B cell (primary cell): ENCODE measurements around the gene ZNF25.

ENCODE experiments used
- CTCF ChIP-seq: fragments of 200-600 bp; IDR thresholded peaks from one replicate; pipeline ENCODE4 v1.8.0; 2022; ENCODE audit warnings: antibody characterized with exemption, mild to moderate bottlenecking
- EZH2 ChIP-seq: IDR thresholded peaks from 2 replicates; pipeline ENCODE4 v1.6.1; 2012; ENCODE audit warnings: borderline replicate concordance, low read depth, mild to moderate bottlenecking, moderate library complexity, low read length; ENCODE audit not compliant: insufficient read depth, poor library complexity, severe bottlenecking

- no peak for TF ChIP-seq CTCF
- no peak for TF ChIP-seq EZH2
Observed at GRCh38 chr10:37906382-37906781, 70.1 kb downstream of the ZNF25 start.
